Measurements from ENCODE around the gene FTHL17.

- no peak for TF ChIP-seq EZH2 (IDR thresholded peaks at IDR 0.05)
- no peak for TF ChIP-seq POLR2AphosphoS5 (IDR thresholded peaks at IDR 0.05; ENCODE audit: borderline replicate concordance, low read depth, low read length)
Measured at GRCh38 chrX:31053621-31054020, 18.2 kb downstream of the FTHL17 start.

All from SK-N-MC (cell line).